NCI-H774 (cell line): ENCODE measurements around the gene ARPC4.

ENCODE experiments used
- DNase-seq: peaks from one replicate; lab custom pipeline; 2025; lab: John Stamatoyannopoulos, UW

ARPC4 gene

GRCh38 chr3:9793161-9793781, 389 bp downstream of the ARPC4 start:
- DNase-seq, result no peak

- no peak for DNase-seq
Observed at GRCh38 chr3:9794400-9794799, 1.5 kb downstream of the ARPC4 start.

- DNase-seq, result no peak
Observed at GRCh38 chr3:9795207-9795606, 2.3 kb downstream of the ARPC4 start.

- no peak for DNase-seq
Observed at GRCh38 chr3:9797196-9797945, 4.5 kb downstream of the ARPC4 start.

DNA sequence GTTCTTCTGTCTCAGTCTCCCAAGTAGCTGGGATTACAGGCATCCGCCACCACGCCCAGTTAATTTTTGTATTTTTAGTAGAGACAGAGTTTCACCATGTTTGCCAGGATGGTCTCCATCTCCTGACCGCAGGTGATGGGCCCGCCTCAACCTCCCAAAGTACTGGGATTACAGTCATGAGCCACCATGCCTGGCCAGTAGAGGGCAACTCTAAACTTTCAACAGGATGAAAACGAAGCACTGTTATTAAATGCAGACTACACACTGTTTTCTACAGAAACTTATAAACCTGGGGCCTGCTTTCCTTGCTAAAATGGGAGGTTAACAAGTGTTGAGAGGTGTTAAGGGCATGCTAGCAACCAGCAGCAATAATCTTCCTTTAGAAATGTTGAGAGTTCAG, 7.6 kb downstream of the ARPC4 start:
- DNase-seq, result no peak

GRCh38 chr3:9803494-9803893, 10.6 kb downstream of the ARPC4 start:
- no peak for DNase-seq

DNA sequence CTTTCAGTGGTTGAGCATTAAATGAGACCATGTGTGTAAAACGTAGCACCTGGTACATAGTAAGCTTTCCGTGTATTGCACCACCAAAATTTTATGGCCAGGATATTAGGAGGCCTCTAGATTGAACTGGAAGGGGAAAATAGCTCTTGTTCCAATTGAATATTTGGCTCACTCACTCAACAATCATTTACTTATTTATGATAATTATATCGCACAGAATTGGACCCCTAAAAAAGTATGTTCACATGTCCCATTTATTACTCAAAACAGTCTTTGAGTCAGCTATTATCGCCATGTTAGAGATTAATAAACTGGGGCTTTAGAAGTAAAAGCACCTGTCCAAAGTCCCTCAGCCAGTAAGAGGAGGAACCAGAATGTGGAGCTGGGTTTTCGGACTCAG, 12.1 kb downstream of the ARPC4 start:
- DNase-seq, result no peak

DNA sequence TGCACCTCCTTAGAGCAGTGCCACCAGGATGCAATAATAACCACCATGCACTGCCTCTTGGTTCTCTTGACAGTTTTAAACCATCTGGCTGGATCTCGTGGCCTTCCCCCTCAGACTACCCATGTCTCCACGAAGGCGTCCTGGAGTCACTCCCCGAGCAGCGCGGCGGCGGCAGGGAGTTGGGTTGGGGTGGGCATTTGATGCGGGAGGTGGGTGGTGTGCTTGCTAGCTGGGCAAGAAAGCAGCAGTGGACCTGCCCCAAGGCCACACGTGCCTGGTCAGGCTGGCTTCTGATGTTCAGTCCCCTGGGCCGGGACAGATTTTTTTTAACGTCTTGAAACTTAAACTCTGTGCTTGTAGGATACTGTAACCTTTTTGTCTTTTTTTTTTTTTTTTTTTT, 13.3 kb downstream of the ARPC4 start:
- DNase-seq, result no peak

DNA sequence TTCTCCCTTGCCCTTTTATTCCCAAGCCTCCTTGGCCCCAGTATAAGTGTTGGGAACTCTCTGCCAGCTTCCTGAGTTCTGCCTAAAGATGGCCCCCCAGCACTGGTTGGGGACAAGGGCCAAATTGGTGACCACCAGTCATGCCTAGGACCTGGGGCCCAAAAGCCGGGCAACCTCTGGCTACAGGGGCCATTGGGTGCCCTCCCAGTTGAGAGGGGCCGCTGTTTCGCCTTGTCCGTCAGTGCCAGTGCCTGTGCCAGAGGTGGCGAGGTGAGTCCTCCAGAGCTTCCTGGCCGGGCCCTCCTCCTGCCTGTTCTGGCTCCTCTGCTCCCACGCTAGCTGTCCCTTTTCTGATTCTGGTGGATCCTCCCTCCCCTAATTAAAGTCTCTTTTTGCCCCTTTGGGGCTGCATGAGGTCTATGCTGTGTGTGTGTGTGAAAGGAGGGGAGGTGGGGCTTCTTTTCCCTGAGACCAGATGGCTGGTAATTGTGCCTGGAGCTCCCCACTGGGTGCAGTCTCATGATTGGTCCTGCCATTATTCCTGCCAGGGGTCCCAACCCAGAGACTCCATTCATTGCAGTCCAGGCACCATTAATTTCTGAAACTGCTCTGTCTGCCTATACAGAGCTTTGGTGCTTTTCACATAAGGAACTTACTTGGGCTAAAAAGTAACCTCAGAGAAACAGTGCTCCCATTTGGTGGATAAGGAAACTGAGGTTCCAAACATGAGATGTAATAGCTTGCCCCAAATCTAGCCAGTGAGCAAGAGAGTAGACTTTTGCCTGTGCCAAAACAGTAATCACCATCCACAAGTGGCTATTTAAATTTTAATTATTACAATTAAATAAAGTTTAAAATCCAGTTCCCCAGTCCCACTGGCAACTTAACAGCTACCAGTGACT, 14.1 kb downstream of the ARPC4 start:
- DNase-seq, result no peak

DNA sequence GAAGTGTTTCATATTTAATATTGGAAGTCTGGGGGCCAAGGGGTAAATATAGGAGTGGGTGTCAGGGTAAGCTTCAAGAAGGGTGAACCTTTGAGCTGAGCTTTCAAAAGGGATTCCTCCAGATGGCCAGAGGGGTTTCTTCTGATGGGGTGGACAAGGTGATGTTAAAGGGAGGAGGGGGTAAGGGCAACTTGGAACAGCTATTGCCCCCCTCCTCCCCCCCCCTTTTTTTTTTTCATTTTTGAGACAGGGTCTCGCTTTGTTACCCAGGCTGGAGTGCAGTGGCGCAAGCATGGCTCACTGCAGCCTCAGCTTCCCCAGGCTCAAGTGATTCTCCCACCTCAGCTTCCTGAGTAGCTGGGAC, 15.1 kb downstream of the ARPC4 start:
- no peak for DNase-seq

GRCh38 chr3:9808345-9809037, 15.6 kb downstream of the ARPC4 start:
- peak; percentile 5 for DNase-seq

GRCh38 chr3:9809239-9809614, 16.3 kb downstream of the ARPC4 start:
- no peak for DNase-seq

GRCh38 chr3:9809615-9810432, 16.9 kb downstream of the ARPC4 start, which contains the start of gene TTLL3:
Gene TTLL3, plus strand, starts transcription at chr3:9810262. Its CDS starts 400 bp downstream, at chr3:9810662.
- DNase-seq, result peak; percentile 28

- DNase-seq, result no peak
Observed at GRCh38 chr3:9810433-9810770, 17.5 kb downstream of the ARPC4 start.

- DNase-seq, result no peak
Observed at GRCh38 chr3:9810846-9811245, 18.0 kb downstream of the ARPC4 start.

DNA sequence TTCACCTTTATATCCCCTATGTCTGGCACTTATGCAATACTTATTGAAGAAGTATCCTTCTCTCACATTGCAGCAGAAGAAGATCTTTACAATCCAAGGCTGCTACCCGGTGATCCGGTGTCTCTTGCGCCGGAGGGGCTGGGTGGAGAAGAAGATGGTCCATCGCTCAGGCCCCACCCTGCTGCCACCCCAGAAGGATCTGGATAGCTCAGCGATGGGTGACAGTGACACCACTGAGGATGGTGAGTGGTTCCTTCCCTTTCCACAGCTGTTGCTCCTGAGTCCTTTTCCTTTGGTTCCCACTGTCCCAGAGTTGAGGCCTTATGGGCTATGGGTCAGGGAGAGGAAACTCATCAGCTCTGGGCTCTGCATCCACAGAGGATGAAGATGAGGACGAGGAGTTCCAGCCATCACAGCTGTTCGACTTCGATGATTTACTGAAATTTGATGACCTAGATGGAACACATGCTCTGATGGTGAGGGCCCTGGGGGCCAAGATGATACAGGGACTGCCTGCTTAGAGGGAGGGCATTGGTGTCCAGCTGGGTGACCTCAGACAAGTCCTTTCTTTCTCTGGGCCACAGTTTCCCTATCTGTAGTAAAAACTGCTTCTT, 20.1 kb downstream of the ARPC4 start:
- no peak for DNase-seq

DNA sequence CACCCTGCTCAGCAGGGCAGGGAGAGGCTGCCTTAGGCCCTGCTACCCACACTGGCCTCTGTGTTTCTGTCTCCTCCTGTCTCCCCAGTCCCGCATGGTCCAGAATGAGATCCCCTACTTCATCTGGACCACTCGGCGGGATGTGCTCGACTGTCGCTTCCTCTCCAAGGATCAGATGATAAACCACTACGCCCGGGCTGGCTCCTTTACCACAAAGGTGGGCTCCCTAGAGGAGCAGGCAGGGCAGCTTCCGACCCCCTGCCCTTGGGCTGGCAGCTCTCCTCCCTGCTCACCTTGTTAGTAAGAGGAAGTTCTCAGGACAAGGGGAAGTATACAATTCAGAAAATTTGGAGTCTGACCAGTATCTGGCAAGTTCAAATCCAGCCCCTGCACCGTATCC, 23.1 kb downstream of the ARPC4 start:
- no peak for DNase-seq

- no peak for DNase-seq
Observed at GRCh38 chr3:9817436-9817835, 24.6 kb downstream of the ARPC4 start.

DNA sequence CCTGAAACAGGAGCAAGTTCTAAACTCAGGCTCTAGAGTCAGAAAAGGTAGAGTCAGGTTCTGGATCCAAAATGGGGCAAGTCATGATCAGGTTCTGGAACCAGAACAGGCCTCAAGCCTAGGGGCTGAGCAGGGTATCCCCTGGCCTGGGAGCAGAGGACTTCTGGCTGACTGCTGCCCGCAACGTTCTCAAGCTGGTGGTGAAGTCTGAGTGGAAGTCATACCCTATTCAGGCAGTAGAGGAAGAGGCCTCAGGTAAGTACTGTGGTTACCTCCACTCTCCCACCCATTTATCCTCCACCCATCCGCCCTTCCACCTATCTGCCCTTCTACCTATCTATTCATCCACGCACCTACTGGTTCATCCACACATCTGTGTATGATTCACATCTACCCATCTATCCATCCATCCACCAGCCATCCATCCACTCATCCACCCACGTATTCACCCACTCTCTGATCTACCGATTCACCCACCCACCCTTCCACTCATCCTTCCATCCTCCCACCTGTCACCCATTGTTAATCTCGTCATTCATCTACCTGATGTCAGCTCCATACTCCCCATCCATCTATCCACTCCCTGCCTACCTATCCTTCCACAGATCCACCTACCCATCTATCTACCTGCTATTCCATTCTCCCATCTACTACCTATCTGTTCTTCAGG, 25.9 kb downstream of the ARPC4 start:
- no peak for DNase-seq

- DNase-seq, result no peak
Observed at GRCh38 chr3:9820543-9820942, 27.7 kb downstream of the ARPC4 start.

DNA sequence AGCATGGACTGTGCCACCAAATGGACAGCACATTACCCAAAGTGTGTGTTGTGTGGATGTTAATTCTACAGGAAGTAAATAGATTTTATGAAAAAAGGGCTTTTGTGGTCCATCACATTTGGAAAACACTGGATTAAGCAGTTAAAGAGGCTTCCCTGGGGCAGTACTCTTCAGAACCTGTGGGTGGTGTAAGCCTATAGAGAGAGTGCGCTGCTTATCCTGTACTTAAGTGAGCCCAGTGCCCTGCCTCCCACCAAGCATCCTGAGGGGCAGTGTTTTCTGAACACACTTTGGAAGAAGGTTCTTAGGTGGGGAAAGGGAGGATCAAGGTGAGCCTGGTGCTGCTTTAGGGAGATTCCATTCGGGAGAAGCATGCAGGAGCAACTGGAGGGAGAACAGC, 28.1 kb downstream of the ARPC4 start:
- DNase-seq, result no peak
